K562 (cell line): ENCODE measurements around the gene TMEM39B. TPM values are rescaled to one million over a fixed set of nuclear protein-coding genes. Genes with fewer than 3 reads are reported as not detected.

ENCODE experiments used
- CBX2 ChIP-seq: fragments of 200-600 bp; sonication (generic); IDR thresholded peaks from one replicate; pipeline ENCODE4 v1.6.1; 2012; ENCODE audit warnings: mild to moderate bottlenecking, low read length, inconsistent platforms; ENCODE audit not compliant: insufficient read depth, poor library complexity, severe bottlenecking
- CCNT2 ChIP-seq: IDR thresholded peaks from 2 replicates; pipeline ENCODE4 v1.6.1; 2011; ENCODE audit warnings: borderline replicate concordance, low read depth, mild to moderate bottlenecking, moderate library complexity, mixed read lengths, low read length; ENCODE audit not compliant: insufficient read length; ENCODE audit errors: extremely low read depth
- CREM ChIP-seq: IDR thresholded peaks from 2 replicates; pipeline ENCODE4 v1.6.1; 2014; ENCODE audit warnings: antibody characterized with exemption, low read depth
- FUS ChIP-seq: fragments of 200-400 bp; formaldehyde crosslinking; optimal IDR thresholded peaks from 2 replicates; pipeline ENCODE3; 2017; ENCODE audit warnings: low read depth, low read length
- HDAC3 ChIP-seq: fragments of 450-650 bp; IDR thresholded peaks from 2 replicates; pipeline ENCODE4 v1.6.1; 2018; ENCODE audit warnings: borderline replicate concordance, mild to moderate bottlenecking, moderate library complexity; ENCODE audit not compliant: partially characterized antibody
- HMGN3 ChIP-seq: IDR thresholded peaks from 2 replicates; pipeline ENCODE4 v1.6.1; 2011; ENCODE audit warnings: borderline replicate concordance, low read depth, mild to moderate bottlenecking, mixed read lengths, low read length; ENCODE audit not compliant: insufficient read length; ENCODE audit errors: extremely low read depth
- KAT7 ChIP-seq: sonication (generic); formaldehyde crosslinking; IDR thresholded peaks from 2 replicates; pipeline ENCODE4 v1.8.0; 2022; ENCODE audit warnings: missing genetic modification reagents, mild to moderate bottlenecking, borderline replicate concordance
- MCM5 ChIP-seq: fragments of 450-650 bp; IDR thresholded peaks from 2 replicates; pipeline ENCODE4 v1.6.1; 2016; ENCODE audit warnings: low read depth
- MCM7 ChIP-seq, 2 experiments: fragments of 450-650 bp; IDR thresholded peaks; 2 replicates each; pipeline ENCODE4 v1.6.1; 2016 to 2018
- NEUROD1 ChIP-seq: fragments of 150-350 bp; IDR thresholded peaks from 2 replicates; pipeline ENCODE4 v1.6.1; 2014; ENCODE audit warnings: borderline replicate concordance, low read length, low read depth; ENCODE audit not compliant: partially characterized antibody
- PML ChIP-seq: IDR thresholded peaks from 2 replicates; pipeline ENCODE4 v1.6.1; 2012; ENCODE audit warnings: low read length, inconsistent platforms
- TBP ChIP-seq: optimal IDR thresholded peaks from 2 replicates; pipeline ENCODE3; 2011; ENCODE audit warnings: low read depth, low read length, improper control_type of control experiment
- XRCC5 ChIP-seq: fragments of 200-400 bp; formaldehyde crosslinking; IDR thresholded peaks from 2 replicates; pipeline ENCODE4 v1.6.1; 2017; ENCODE audit warnings: low read depth, mild to moderate bottlenecking, low read length
- ZNF584 ChIP-seq: fragments of 200-800 bp; sonication (Bioruptor generic); IDR thresholded peaks from 2 replicates; pipeline ENCODE4 v1.6.1; 2016; ENCODE audit warnings: low read depth, mild to moderate bottlenecking, missing genetic modification characterization, missing compliant biosample characterization
- ZSCAN29 ChIP-seq: fragments of 450-650 bp; IDR thresholded peaks from 2 replicates; pipeline ENCODE4 v1.6.1; 2017
- polyA plus RNA-seq, 8 experiments: library from polyadenylated mRNA; depleted of rRNA in 4 of 8; stranded (reverse) in 5 of 8; unstranded in 3 of 8; fragments of >200 nt; fragmentation: Nextera tagmentation in 2 of 8; fragmentation: Illumina TruSeq in 1 of 8; extraction: Ambion mirVana in 2 of 8; extraction: Trizol in 1 of 8; gene quantifications; 2 replicates each; pipeline versions ENCODE4 v1.2.1 to v1.2.3, GENCODE V29; 2011 to 2014; ENCODE audit warnings: inconsistent platforms in 1 of 8, missing spikeins in 1 of 8
- total RNA-seq, 7 experiments: library from RNA; depleted of rRNA in 6 of 7; stranded (reverse); fragments of >200 nt in 6 of 7; fragmentation: Illumina TruSeq in 2 of 7; extraction: Trizol in 2 of 7; gene quantifications; 2 replicates each; pipeline versions ENCODE4 v1.2.1 to v1.2.3, GENCODE V29; 2011 to 2021; ENCODE audit warnings: low replicate concordance in 1 of 7
- TF ChIP-seq, protein P1 (sequence below): sonication (generic); formaldehyde crosslinking; IDR thresholded peaks from 2 replicates; pipeline ENCODE4 v1.8.0; 2022; ENCODE audit warnings: mild to moderate bottlenecking, missing genetic modification reagents
- TF ChIP-seq, protein P2 (sequence below): fragments of 200-400 bp; formaldehyde crosslinking; IDR thresholded peaks from 2 replicates; pipeline ENCODE4 v1.6.1; 2017; ENCODE audit warnings: mild to moderate bottlenecking, low read depth, low read length, moderate library complexity
- TF ChIP-seq, protein P3 (sequence below): fragments of 450-650 bp; IDR thresholded peaks from 2 replicates; pipeline ENCODE4 v1.6.1; 2016; ENCODE audit warnings: borderline replicate concordance
- TF ChIP-seq, protein P4 (sequence below): fragments of 250-450 bp; sonication (Bioruptor Pico); IDR thresholded peaks from 2 replicates; pipeline ENCODE4 v1.4.0; 2020; ENCODE audit warnings: mild to moderate bottlenecking, moderate library complexity

Gene TMEM39B
- total and polyA plus RNA-seq, 9 of the 15 experiments (the other 6 are each of a cell fraction or from before 2014, with no cell fraction given) = 0.92 to 28.5 (median 9.7) TPM

DNA sequence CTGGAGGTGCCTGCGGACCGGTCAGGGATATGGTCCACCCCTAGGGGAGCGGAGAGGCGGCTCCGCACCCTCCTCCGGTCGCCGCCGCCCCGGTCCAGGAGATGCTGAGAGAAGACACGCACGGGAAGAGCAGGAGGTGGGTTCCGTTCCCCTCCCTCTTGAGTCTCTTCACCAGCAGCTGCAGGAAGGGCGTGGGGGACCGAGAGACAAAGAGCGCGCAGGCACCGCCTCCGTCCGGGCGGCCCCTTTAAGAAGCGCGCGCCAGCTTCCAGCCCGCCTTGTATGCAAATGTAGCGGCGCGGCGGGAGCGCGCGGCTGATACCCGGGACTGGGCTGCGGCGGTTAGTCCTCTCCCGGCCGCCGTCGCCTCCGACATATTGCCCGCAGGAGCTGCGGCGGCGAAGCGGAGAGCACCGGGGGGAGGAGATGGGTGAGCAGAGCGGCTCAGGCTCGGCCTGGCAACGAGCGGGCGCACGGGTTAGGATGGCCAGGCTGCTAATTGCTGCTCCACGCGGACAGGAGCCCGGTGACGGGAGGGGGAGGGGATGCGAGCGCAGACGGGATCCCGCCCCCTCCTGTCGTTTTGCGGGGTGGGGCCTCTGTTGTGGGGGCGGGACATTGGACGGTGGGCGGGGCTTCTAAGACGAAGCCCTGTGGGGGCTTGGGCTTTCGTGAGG, at the start of gene TMEM39B (continued):
- TF ChIP-seq, protein P1, sequence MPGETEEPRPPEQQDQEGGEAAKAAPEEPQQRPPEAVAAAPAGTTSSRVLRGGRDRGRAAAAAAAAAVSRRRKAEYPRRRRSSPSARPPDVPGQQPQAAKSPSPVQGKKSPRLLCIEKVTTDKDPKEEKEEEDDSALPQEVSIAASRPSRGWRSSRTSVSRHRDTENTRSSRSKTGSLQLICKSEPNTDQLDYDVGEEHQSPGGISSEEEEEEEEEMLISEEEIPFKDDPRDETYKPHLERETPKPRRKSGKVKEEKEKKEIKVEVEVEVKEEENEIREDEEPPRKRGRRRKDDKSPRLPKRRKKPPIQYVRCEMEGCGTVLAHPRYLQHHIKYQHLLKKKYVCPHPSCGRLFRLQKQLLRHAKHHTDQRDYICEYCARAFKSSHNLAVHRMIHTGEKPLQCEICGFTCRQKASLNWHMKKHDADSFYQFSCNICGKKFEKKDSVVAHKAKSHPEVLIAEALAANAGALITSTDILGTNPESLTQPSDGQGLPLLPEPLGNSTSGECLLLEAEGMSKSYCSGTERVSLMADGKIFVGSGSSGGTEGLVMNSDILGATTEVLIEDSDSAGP (CRISPR knock-in tag) = peak; percentile 100
- TF ChIP-seq FUS = peak; percentile 92
- no peak for TF ChIP-seq ZSCAN29
- no peak for TF ChIP-seq ZNF584
- TF ChIP-seq, protein P2, sequence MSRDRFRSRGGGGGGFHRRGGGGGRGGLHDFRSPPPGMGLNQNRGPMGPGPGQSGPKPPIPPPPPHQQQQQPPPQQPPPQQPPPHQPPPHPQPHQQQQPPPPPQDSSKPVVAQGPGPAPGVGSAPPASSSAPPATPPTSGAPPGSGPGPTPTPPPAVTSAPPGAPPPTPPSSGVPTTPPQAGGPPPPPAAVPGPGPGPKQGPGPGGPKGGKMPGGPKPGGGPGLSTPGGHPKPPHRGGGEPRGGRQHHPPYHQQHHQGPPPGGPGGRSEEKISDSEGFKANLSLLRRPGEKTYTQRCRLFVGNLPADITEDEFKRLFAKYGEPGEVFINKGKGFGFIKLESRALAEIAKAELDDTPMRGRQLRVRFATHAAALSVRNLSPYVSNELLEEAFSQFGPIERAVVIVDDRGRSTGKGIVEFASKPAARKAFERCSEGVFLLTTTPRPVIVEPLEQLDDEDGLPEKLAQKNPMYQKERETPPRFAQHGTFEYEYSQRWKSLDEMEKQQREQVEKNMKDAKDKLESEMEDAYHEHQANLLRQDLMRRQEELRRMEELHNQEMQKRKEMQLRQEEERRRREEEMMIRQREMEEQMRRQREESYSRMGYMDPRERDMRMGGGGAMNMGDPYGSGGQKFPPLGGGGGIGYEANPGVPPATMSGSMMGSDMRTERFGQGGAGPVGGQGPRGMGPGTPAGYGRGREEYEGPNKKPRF = no peak
- no peak for TF ChIP-seq MCM5
- TF ChIP-seq HDAC3 = no peak
- peak; percentile 70 for TF ChIP-seq TBP
- peak; percentile 12; the same call in 1 of the 2 replicates for TF ChIP-seq XRCC5
- peak; percentile 83 for TF ChIP-seq CCNT2
- no peak for TF ChIP-seq NEUROD1
- peak; percentile 36 for TF ChIP-seq CREM
- peak; percentile 95; the same call in 1 of the 2 replicates for TF ChIP-seq KAT7
- peak; percentile 56; the same call in 1 of the 2 replicates for TF ChIP-seq PML
- TF ChIP-seq, protein P3, sequence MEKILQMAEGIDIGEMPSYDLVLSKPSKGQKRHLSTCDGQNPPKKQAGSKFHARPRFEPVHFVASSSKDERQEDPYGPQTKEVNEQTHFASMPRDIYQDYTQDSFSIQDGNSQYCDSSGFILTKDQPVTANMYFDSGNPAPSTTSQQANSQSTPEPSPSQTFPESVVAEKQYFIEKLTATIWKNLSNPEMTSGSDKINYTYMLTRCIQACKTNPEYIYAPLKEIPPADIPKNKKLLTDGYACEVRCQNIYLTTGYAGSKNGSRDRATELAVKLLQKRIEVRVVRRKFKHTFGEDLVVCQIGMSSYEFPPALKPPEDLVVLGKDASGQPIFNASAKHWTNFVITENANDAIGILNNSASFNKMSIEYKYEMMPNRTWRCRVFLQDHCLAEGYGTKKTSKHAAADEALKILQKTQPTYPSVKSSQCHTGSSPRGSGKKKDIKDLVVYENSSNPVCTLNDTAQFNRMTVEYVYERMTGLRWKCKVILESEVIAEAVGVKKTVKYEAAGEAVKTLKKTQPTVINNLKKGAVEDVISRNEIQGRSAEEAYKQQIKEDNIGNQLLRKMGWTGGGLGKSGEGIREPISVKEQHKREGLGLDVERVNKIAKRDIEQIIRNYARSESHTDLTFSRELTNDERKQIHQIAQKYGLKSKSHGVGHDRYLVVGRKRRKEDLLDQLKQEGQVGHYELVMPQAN = peak; percentile 87; the same call in 1 of the 2 replicates
- TF ChIP-seq, protein P4, sequence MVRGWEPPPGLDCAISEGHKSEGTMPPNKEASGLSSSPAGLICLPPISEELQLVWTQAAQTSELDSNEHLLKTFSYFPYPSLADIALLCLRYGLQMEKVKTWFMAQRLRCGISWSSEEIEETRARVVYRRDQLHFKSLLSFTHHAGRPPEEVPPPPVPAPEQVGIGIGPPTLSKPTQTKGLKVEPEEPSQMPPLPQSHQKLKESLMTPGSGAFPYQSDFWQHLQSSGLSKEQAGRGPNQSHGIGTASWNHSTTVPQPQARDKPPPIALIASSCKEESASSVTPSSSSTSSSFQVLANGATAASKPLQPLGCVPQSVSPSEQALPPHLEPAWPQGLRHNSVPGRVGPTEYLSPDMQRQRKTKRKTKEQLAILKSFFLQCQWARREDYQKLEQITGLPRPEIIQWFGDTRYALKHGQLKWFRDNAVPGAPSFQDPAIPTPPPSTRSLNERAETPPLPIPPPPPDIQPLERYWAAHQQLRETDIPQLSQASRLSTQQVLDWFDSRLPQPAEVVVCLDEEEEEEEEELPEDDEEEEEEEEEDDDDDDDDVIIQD (CRISPR knock-in tag) = no peak
- peak; percentile 93 for TF ChIP-seq HMGN3
- no peak for TF ChIP-seq MCM7 (IDR thresholded peaks at IDR 0.05)
- no peak for TF ChIP-seq CBX2
